ENCODE measurements around the gene UQCR10.

The UQCR10 gene

DNA sequence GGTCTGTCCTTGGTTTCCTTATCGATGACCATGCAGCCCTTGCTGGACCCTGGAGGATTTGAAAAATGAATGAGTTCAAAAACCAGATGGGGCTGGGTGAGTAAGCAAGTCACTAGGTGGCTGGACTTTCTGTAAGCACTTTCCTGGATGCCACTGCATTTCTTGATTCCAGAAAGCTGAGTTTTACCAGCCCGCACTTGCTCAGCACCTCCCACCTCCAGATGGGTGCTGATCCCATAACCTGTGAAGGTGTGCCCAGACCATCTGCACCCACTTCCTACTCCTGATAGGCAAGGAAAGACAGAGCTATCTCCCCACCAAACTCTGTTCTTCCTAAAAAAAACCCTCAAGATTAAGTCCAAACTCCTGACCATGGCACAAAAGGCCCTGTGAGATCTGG is 49.8 kb downstream of the UQCR10 start:
- H3K4me3 ChIP-seq (ENCODE audit: low read depth, low read length) = no peak overlapping the region
- DNase-seq (ENCODE audit: low read depth) = no peak

- no peak for DNase-seq (ENCODE audit: low read depth)
- H3K4me3 ChIP-seq (ENCODE audit: low read depth, low read length) = no peak overlapping the region
Measured at GRCh38 chr22:29817724-29818123, 50.6 kb downstream of the UQCR10 start.

GRCh38 chr22:29819501-29819900 is 52.3 kb downstream of the UQCR10 start:
- no peak overlapping the region for H3K4me3 ChIP-seq (ENCODE audit: low read depth, low read length)
- DNase-seq (ENCODE audit: low read depth) = no peak

All from skeletal muscle cell (primary cell).